NCI-H2081 treated with DMSO at 0.1 percent for 48 hours (cell line): ENCODE measurements around the gene PSAPL1.

Source experiments
- DNase-seq: peaks from one replicate; lab custom pipeline; 2025; lab: John Stamatoyannopoulos, UW

PSAPL1 gene

GRCh38 chr4:7430965-7431695 lies 3.6 kb downstream of the PSAPL1 start:
- no peak for DNase-seq

- DNase-seq, result no peak
Measured at GRCh38 chr4:7430368-7430964, 4.3 kb downstream of the PSAPL1 start.

GRCh38 chr4:7429601-7430078 lies 5.1 kb downstream of the PSAPL1 start:
- no peak for DNase-seq

GRCh38 chr4:7429069-7429416 lies 5.7 kb downstream of the PSAPL1 start:
- no peak for DNase-seq

GRCh38 chr4:7428261-7429068 lies 6.3 kb downstream of the PSAPL1 start:
- no peak for DNase-seq

- DNase-seq, result no peak
Measured at GRCh38 chr4:7427831-7428260, 6.9 kb downstream of the PSAPL1 start.

- DNase-seq, result no peak
Measured at GRCh38 chr4:7427361-7427760, 7.4 kb downstream of the PSAPL1 start.

GRCh38 chr4:7426525-7427171 lies 8.1 kb downstream of the PSAPL1 start:
- no peak for DNase-seq

- DNase-seq, result no peak
Measured at GRCh38 chr4:7425591-7426468, 8.9 kb downstream of the PSAPL1 start.

GRCh38 chr4:7425124-7425523 lies 9.6 kb downstream of the PSAPL1 start:
- DNase-seq, result no peak

- DNase-seq, result no peak
Measured at GRCh38 chr4:7424553-7425111, 10.1 kb downstream of the PSAPL1 start.

- no peak for DNase-seq
Measured at GRCh38 chr4:7423801-7424552, 10.8 kb downstream of the PSAPL1 start.

- DNase-seq, result no peak
Measured at GRCh38 chr4:7423391-7423790, 11.3 kb downstream of the PSAPL1 start.

- no peak for DNase-seq
Measured at GRCh38 chr4:7422898-7423180, 11.9 kb downstream of the PSAPL1 start.

- no peak for DNase-seq
Measured at GRCh38 chr4:7422151-7422897, 12.4 kb downstream of the PSAPL1 start.

- DNase-seq, result no peak
Measured at GRCh38 chr4:7421356-7422150, 13.2 kb downstream of the PSAPL1 start.

GRCh38 chr4:7420661-7421040 lies 14.1 kb downstream of the PSAPL1 start:
- DNase-seq, result no peak

- DNase-seq, result no peak
Measured at GRCh38 chr4:7419961-7420660, 14.6 kb downstream of the PSAPL1 start.
